ENCODE results near the gene CD177.
A peak's percentile ranks its signal among the peaks of the same experiment; 100 is the strongest.
"Not testable (repeated sequence)": the region's sequence is repeated elsewhere in the genome, so short reads cannot be mapped to it uniquely, and the experiment has no call there.

The CD177 gene

GRCh38 chr19:43336508-43336907, 17.0 kb upstream of the CD177 start:
- DNase-seq, result not testable (repeated sequence)

- no peak for DNase-seq
Observed at GRCh38 chr19:43337737-43338136, 15.7 kb upstream of the CD177 start.

- DNase-seq, result no peak
Observed at GRCh38 chr19:43338530-43338929, 15.0 kb upstream of the CD177 start.

GRCh38 chr19:43339243-43339930, 14.1 kb upstream of the CD177 start:
- DNase-seq, result peak; percentile 18

- DNase-seq, result not testable (repeated sequence)
Observed at GRCh38 chr19:43340101-43340500, 13.4 kb upstream of the CD177 start.

GRCh38 chr19:43341098-43341497, 12.4 kb upstream of the CD177 start:
- DNase-seq, result not testable (repeated sequence)

- DNase-seq, result peak; percentile 88
Observed at GRCh38 chr19:43342104-43342503, 11.4 kb upstream of the CD177 start.

- not testable (repeated sequence) for DNase-seq
Observed at GRCh38 chr19:43344347-43344925, 9.1 kb upstream of the CD177 start.

GRCh38 chr19:43349813-43350212, 3.7 kb upstream of the CD177 start:
- DNase-seq, result not testable (repeated sequence)

GRCh38 chr19:43351998-43352746, 1.3 kb upstream of the CD177 start:
- DNase-seq, result no peak

- DNase-seq, result no peak
Observed at GRCh38 chr19:43354305-43354627, 780 bp downstream of the CD177 start.

GRCh38 chr19:43356749-43357148, 3.3 kb downstream of the CD177 start:
- not testable (repeated sequence) for DNase-seq

- DNase-seq, result no peak
Observed at GRCh38 chr19:43362179-43362578, 8.7 kb downstream of the CD177 start.

- no peak for DNase-seq
Observed at GRCh38 chr19:43362745-43363144, 9.3 kb downstream of the CD177 start.

- not testable (repeated sequence) for DNase-seq
Observed at GRCh38 chr19:43365677-43366076, 12.2 kb downstream of the CD177 start.

- DNase-seq, result no peak
Observed at GRCh38 chr19:43367822-43368221, 14.3 kb downstream of the CD177 start.

- not testable (repeated sequence) for DNase-seq
Observed at GRCh38 chr19:43368897-43369296, 15.4 kb downstream of the CD177 start.

GRCh38 chr19:43371909-43372308, 18.4 kb downstream of the CD177 start:
- DNase-seq, result no peak

- DNase-seq, result no peak
Observed at GRCh38 chr19:43372462-43372861, 19.0 kb downstream of the CD177 start.

GRCh38 chr19:43377624-43378023, 24.1 kb downstream of the CD177 start:
- DNase-seq, result not testable (repeated sequence)

GRCh38 chr19:43380008-43380407, 26.5 kb downstream of the CD177 start:
- no peak for DNase-seq

GRCh38 chr19:43380771-43381386, 27.4 kb downstream of the CD177 start:
- DNase-seq, result no peak

- DNase-seq, result not testable (repeated sequence)
Observed at GRCh38 chr19:43382586-43383216, 29.2 kb downstream of the CD177 start.

Measured in DMS79 treated with DMSO at 0.1 percent for 48 hours (cell line).